CD1c-positive myeloid dendritic cell (primary cell): ENCODE data around the gene TTC36.
A peak's percentile ranks its signal among the peaks of the same experiment; 100 is the strongest.
"Not testable (repeated sequence)": the region's sequence is repeated elsewhere in the genome, so short reads cannot be mapped to it uniquely, and the experiment has no call there.

Experiments
- DNase-seq: peaks from one replicate; pipeline ENCODE4 v3.0.0-alpha.2; 2016; ENCODE audit errors: extremely low spot score

Gene TTC36

GRCh38 chr11:118532091-118532490, 4.8 kb downstream of the TTC36 start:
- DNase-seq, result no peak

GRCh38 chr11:118532852-118533768, 5.8 kb downstream of the TTC36 start:
- no peak for DNase-seq

GRCh38 chr11:118533769-118534729, 6.8 kb downstream of the TTC36 start:
- no peak for DNase-seq

GRCh38 chr11:118535261-118535660, 8.0 kb downstream of the TTC36 start:
- no peak for DNase-seq

- DNase-seq, result no peak
These were observed 9.5 kb downstream of the TTC36 start for GRCh38 chr11:118536726-118537125.

GRCh38 chr11:118537409-118537980, 10.2 kb downstream of the TTC36 start:
- no peak for DNase-seq

- no peak for DNase-seq
These were observed 16.9 kb downstream of the TTC36 start for GRCh38 chr11:118544010-118544646.

DNA sequence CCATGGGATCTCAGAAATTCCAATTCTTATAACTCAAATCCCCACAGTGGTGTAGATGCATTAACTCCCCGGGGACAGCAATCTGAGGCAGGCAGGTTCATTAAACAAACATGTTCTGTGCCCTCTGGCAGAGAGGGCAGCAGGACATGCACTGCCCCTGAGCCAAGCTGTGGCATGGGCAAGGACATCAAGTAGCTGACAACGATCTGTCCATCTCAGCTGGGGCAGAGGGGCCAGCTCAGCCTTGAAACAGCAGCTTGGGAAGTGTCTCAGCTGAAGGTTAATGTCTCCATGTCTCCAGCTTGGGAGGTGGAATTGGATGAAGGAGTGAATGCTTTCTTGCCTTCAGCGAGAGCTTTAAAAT, 17.4 kb downstream of the TTC36 start:
- DNase-seq, result no peak

- DNase-seq, result no peak
These were observed 18.3 kb downstream of the TTC36 start for GRCh38 chr11:118545533-118545932.

DNA sequence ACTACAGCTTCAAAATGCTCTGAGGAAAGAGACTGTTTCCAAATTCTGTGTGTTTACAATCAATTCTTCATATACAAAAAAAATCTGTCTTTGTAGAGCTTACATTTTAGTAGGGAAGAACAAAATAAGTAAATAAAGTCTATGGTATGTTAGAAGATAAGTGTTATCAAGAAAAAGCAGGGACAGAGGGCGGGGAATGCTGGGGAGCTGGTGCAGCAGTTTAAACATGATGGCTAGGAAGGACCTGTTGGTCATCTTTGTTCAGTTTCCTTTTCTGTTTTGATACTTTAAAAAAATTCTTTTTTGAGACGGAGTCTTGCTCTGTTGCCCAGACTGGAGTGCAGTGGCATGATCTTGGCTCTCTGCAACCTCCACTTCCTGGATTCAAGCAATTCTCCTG, 19.9 kb downstream of the TTC36 start:
- DNase-seq, result no peak

GRCh38 chr11:118552341-118552740, 25.1 kb downstream of the TTC36 start:
- DNase-seq, result no peak

- no peak for DNase-seq
These were observed 33.5 kb downstream of the TTC36 start for GRCh38 chr11:118560806-118561205.

DNA sequence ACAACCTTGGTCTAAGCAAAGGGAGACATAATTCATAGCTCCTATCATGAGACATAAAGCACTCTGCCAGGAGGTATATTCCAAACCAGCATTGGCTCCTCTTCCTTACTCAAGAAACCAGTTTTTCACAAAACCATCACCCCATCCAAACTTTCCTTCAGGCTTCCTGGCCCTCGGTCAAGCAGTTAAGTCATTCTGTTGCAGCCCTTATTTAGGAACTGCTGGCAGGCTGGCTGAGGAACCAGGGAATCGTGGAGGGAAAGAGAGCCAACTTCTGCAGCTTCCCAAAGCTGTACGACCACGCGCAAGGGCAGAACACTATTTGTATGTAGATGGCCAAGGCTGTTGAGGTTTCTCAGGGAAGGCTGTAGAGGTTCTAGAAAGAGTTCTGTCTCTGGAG, 37.8 kb downstream of the TTC36 start:
- DNase-seq, result no peak

- no peak for DNase-seq
These were observed 42.4 kb downstream of the TTC36 start for GRCh38 chr11:118569670-118570069.

GRCh38 chr11:118570787-118571186, 43.5 kb downstream of the TTC36 start:
- DNase-seq, result no peak

GRCh38 chr11:118571701-118572060, 44.4 kb downstream of the TTC36 start:
- peak; percentile 1 for DNase-seq

- peak; percentile 85 for DNase-seq
These were observed 45.0 kb downstream of the TTC36 start, which contains the start of gene ARCN1 for GRCh38 chr11:118572061-118572980. Gene ARCN1, plus strand, starts transcription at chr11:118572409. Its CDS starts 139 bp downstream, at chr11:118572548.

GRCh38 chr11:118572981-118573550, 45.8 kb downstream of the TTC36 start:
- peak; percentile 26 for DNase-seq

DNA sequence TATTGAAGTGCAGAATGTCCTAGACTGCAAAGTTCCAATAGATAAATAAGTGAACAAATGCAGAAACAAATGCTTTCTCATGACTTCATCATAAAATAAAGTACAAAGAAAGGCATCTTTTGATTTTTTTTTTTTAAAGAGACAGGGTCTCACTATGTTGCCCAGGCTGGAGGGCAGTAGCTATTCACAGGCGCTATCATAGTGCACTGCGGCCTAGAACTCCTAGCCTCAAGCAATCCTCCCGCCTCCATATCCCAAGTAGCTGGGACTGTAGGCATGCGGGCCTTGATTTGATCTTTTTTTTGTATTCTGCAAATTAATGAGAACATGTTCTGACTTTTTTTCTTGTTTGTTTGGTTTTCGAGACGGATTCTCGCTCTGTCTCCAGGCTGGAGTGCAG, 47.4 kb downstream of the TTC36 start:
- DNase-seq, result no peak

GRCh38 chr11:118577995-118578394, 50.7 kb downstream of the TTC36 start:
- not testable (repeated sequence) for DNase-seq
